Glutamatergic neuron (in vitro differentiated cells): ENCODE measurements around the gene IDUA. TPM values are rescaled to one million over a fixed set of nuclear protein-coding genes. Genes with fewer than 3 reads are reported as not detected.
A peak's percentile ranks its signal among the peaks of the same experiment; 100 is the strongest.

Experiments used
- DNase-seq: peaks from one replicate; pipeline ENCODE4 v3.0.0; 2022
- H3K27ac Mint-ChIP-seq: one replicate; pipeline ENCODE4 v1.8.0; 2020; ENCODE audit warnings: mild to moderate bottlenecking, mixed read lengths, inconsistent platforms; ENCODE audit not compliant: unreplicated experiment
- H3K27me3 Mint-ChIP-seq: one replicate; pipeline ENCODE4 v1.8.0; 2020; ENCODE audit warnings: mild to moderate bottlenecking, moderate library complexity, mixed read lengths, inconsistent platforms; ENCODE audit not compliant: unreplicated experiment
- H3K36me3 Mint-ChIP-seq: one replicate; pipeline ENCODE4 v1.8.0; 2020; ENCODE audit warnings: mild to moderate bottlenecking, mixed read lengths, inconsistent platforms; ENCODE audit not compliant: unreplicated experiment
- H3K4me1 Mint-ChIP-seq: one replicate; pipeline ENCODE4 v1.8.0; 2020; ENCODE audit warnings: mild to moderate bottlenecking, low read depth, mixed read lengths, inconsistent platforms; ENCODE audit not compliant: unreplicated experiment
- H3K4me3 Mint-ChIP-seq: one replicate; pipeline ENCODE4 v1.8.0; 2020; ENCODE audit warnings: mild to moderate bottlenecking, mixed read lengths, inconsistent platforms; ENCODE audit not compliant: unreplicated experiment
- H3K9me3 Mint-ChIP-seq: one replicate; pipeline ENCODE4 v1.8.0; 2020; ENCODE audit warnings: mild to moderate bottlenecking, moderate library complexity, mixed read lengths, inconsistent platforms; ENCODE audit not compliant: unreplicated experiment
- total RNA-seq: library from RNA; stranded (reverse); fragmentation: NEBNext Ultra II Directional; extraction: Animal tissue kit (Norgen Biotek cat#: 25700); gene quantifications from one replicate; pipeline ENCODE4 v1.2.1, GENCODE V29; 2021; ENCODE audit not compliant: unreplicated experiment
- TF ChIP-seq, protein P1 (sequence below): fragments of 200-600 bp; sonication (generic); IDR thresholded peaks from one replicate; pipeline ENCODE4 v1.5.0; 2021; ENCODE audit not compliant: partially characterized antibody, unreplicated experiment

Gene IDUA
- total RNA-seq, 1 donor from 2014 or later, result 20.3 TPM

- Mint-ChIP-seq H3K27me3 (peaks cover 7% of the 10 kb centered on the region), H3K4me3 (peak overlapping the region; percentile 39), H3K4me1 (peaks cover 20% of the 10 kb centered on the region), H3K36me3 (no peaks in the 10 kb centered on the region), H3K27ac (no peak overlapping the region), H3K9me3 (no peaks in the 10 kb centered on the region)
- TF ChIP-seq, protein P1, sequence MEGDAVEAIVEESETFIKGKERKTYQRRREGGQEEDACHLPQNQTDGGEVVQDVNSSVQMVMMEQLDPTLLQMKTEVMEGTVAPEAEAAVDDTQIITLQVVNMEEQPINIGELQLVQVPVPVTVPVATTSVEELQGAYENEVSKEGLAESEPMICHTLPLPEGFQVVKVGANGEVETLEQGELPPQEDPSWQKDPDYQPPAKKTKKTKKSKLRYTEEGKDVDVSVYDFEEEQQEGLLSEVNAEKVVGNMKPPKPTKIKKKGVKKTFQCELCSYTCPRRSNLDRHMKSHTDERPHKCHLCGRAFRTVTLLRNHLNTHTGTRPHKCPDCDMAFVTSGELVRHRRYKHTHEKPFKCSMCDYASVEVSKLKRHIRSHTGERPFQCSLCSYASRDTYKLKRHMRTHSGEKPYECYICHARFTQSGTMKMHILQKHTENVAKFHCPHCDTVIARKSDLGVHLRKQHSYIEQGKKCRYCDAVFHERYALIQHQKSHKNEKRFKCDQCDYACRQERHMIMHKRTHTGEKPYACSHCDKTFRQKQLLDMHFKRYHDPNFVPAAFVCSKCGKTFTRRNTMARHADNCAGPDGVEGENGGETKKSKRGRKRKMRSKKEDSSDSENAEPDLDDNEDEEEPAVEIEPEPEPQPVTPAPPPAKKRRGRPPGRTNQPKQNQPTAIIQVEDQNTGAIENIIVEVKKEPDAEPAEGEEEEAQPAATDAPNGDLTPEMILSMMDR, result no peak
- no peak for DNase-seq
Measured at GRCh38 chr4:982814-983213, 4.0 kb upstream of the IDUA start.

DNA sequence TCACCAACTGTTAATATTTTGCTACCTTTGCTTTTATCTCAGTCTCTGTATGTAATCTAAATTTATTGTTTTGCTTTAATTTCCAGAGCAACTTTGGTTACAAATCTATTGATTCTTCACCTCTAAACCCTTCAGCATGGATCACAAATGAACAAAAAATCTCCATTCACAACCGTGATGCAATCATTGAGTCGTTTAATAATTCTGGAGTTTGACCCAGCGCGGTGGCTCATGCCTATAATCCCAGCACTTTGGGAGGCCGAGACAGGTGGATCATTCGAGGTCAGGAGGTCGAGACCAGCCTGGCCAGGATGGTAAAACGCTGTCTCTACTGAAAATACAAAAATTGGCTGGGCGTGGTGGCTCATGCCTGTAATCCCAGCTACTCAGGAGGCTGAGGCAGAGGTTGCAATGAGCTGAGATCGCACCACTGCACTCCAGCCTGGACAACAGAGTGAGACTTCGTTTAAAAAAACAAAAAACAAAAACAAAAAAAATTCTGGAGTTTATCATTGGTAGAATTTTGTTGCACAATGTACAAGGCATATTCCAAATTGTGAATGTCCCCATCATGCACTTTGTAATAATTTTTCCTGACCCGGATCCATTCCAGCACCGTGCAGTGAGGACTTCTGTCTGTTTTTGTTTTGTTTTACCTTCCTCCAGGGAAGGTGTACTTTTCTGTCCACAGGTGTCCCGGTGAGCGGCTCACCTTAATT is 2.3 kb upstream of the IDUA start:
- peaks cover 1% of the 10 kb centered on the region for H3K9me3 Mint-ChIP-seq
- DNase-seq, result no peak
- peaks cover 5% of the 10 kb centered on the region for H3K27me3 Mint-ChIP-seq
- H3K4me3 Mint-ChIP-seq, result peak overlapping the region; percentile 52
- no peak overlapping the region for H3K27ac Mint-ChIP-seq
- H3K4me1 Mint-ChIP-seq, result peaks cover 20% of the 10 kb centered on the region
- TF ChIP-seq, protein P1, result no peak
- H3K36me3 Mint-ChIP-seq, result no peaks in the 10 kb centered on the region

DNA sequence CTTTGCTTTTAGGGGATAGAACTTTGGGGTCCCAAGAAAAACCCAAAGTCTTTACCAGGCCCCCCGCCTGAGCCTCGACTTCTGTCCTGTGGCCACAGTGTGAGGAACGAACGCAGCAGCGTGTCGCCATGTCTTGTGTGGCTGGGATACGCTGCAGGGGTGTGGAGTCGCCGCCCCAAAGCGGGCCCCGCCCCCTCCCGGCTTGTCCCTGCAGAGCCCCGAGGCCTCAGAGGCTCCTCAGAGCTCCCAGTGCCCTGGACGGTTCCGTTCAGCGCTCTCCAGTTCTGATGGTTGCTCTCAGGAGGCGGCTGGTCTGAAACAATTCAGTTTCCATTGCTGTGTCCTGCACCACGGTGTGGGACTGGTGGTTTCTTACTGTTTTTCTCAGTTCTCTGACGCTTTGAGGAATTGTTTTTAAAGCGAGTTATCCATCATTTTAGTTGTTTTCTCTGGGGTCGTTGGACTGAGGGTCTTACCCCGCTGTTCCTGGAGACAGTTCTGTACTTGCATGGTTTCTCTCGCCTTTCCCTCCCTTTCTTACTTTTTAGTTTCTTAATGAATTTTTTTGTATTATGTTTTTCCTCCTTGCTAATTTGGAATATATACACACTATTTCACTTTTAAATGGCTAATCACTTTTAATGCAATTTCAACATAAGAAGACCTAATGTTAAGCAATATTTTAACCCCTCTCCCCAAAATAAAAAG is 1.6 kb upstream of the IDUA start:
- TF ChIP-seq, protein P1, result no peak
- Mint-ChIP-seq H3K36me3 (no peaks in the 10 kb centered on the region), H3K4me3 (peak overlapping the region; percentile 92), H3K4me1 (peaks cover 20% of the 10 kb centered on the region), H3K9me3 (peaks cover 1% of the 10 kb centered on the region), H3K27ac (no peak overlapping the region), H3K27me3 (peaks cover 5% of the 10 kb centered on the region)
- DNase-seq, result no peak

DNA sequence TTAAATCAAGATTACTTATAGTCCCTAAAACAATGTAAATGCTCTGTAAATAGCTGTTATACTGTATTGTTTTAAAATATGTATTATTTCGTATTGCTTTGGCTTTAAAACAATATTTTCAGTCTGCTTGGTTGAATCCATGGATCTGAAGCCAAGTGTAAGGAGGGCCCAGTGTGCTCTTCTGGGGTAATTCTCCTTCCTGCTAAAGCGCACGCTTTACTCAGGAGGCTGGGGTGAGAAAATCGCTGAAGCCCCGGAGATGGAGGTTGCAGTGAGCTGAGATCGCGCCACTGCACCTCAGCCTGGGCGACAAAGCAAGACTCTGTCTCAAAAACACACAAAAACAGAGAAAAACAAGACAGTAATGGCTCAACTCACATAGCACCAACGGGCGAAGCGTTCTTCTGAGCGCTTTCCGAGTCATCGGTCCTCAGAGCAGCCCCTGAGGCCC is 391 bp upstream of the IDUA start:
- DNase-seq, result no peak
- H3K4me3 Mint-ChIP-seq, result peak overlapping the region; percentile 92
- peaks cover 1% of the 10 kb centered on the region for H3K9me3 Mint-ChIP-seq
- H3K27ac Mint-ChIP-seq, result peak overlapping the region; percentile 48
- TF ChIP-seq, protein P1, result no peak
- H3K27me3 Mint-ChIP-seq, result peaks cover 5% of the 10 kb centered on the region
- H3K4me1 Mint-ChIP-seq, result peaks cover 20% of the 10 kb centered on the region
- no peaks in the 10 kb centered on the region for H3K36me3 Mint-ChIP-seq
